ENCODE results near the gene P2RY2.

P2RY2 gene

DNA sequence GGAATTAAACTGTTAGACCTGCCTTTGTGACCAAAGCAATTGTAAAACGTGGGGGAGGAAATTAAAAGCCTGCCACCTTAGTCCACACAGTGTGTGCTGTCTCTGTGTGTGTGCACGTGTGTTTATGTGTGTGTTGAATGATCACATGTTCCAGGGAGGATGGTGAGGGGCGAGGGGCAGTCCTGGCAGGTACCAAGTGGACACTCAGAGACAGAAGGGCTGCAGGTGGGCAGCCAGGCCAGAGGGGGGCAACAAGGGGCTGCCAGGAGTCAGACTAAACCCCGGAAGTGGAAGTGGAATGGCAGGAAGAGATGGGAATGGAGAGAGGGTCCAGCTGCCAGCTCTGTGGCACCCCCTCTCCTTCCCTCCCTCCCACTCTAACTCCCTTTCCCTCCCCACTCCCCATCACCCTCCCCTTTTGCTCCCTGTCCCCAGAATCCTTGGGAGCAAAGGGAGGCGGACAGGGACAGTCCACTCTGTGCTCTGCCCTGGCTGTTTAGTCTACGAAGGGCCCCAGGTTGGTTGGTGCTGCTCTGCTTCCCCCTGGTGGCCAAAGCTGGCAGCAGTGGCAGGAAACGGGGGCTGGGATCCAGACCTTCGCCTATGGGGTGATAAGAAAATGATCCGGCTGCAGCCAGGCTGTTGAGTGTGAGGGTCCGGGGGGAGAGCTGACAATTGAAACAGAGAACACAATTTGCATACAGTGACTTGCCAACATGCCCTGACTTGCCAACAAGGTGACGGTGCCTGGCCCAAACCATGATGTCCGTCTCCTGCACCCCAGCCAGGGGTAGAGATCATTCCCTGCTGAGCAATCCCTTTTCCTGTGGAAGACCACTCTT is 24.4 kb downstream of the P2RY2 start:
- DNase-seq (ENCODE audit: low read depth in 2 of 2) = peak; percentile 33 to 53

DNA sequence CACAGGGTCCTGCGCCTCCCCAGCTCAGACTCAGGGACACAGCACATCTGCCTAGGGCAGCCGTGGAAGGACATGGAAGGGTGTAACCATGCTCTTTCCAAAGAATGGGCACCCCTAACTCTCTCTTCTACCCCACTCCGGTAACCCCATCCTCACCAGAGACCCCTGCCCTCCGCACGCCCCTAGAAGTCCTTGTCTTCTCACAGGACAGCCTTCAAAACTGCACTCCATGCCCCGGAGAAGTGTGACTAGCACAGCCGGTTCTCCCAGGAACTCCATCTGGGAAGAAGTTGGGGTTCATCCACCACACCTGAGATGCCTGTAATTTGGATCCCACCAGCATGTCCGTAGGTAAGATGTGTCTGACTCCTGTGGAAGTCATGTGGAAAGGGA is 25.0 kb downstream of the P2RY2 start:
- no peak for DNase-seq (ENCODE audit: low read depth in 2 of 2)

DNA sequence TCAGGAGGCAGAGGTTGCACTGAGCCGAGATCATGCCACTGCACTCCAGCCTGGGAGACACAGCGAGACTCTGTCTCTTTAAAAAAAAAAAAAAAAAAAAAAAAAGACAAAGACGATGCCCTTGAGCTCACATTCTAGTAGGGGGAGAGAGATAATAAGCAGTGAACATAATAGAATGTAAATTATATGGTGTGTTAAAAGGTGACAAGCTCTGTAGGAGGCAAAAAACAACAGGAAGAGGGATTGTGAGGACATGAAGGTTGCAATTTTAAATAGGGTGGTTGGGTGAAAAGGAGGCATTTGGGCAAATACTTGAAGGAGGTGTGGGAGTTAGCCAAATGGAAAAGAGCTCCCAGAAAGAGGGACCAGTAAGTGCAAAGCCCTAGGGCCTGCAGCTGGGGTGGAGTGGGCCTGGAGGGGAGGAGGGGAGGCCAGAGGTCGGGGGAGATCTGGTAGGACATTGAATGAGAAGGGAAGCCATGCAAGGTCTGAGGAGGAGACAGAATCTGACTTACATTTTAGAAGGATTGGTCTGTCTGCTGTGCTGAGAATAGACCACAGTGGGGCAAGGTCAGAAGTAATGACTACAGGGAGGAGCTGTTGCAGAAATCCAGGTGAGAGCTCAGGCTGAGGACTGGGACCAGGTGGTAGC is 26.6 kb downstream of the P2RY2 start:
- DNase-seq (ENCODE audit: low read depth in 2 of 2) = no peak

DNA sequence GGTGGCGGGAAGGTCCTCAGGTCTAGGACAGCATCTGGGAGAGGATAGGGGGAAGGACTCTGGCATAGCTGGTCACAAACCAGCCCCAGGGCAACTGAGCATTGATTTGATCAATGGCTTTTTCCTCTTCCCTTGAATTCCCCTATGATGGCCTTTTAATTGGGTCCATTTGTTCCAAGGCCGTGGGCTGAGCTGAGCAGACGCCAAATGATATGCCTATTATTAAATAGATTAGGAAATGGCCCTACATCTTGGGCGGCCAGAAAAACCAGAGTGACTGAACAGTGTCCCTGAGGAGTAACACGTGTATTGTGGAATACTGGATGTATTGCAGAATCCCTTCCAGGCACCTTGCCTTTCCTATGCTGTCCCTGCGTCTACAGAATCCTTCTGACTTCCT is 27.4 kb downstream of the P2RY2 start:
- DNase-seq (ENCODE audit: low read depth in 2 of 2) = no peak

DNA sequence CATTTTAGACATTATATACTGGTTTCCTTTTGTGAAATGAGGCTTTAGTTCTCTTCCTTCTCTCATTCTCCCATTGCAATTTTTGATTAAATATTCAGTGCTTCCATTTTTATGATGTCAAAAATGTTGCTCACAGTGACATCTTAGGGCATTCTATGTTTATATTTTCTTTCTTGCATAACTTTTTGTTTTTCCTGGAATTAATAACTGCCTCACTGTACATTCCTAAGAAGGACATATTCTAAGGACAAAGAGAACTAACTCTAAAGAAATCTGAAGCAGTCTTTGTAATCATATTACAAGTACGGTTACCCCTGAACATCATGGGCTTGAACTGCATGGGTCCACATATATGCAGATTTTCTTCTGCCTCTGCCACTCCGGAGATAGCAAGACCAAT is 28.2 kb downstream of the P2RY2 start:
- no peak for DNase-seq (ENCODE audit: low read depth in 2 of 2)

DNA sequence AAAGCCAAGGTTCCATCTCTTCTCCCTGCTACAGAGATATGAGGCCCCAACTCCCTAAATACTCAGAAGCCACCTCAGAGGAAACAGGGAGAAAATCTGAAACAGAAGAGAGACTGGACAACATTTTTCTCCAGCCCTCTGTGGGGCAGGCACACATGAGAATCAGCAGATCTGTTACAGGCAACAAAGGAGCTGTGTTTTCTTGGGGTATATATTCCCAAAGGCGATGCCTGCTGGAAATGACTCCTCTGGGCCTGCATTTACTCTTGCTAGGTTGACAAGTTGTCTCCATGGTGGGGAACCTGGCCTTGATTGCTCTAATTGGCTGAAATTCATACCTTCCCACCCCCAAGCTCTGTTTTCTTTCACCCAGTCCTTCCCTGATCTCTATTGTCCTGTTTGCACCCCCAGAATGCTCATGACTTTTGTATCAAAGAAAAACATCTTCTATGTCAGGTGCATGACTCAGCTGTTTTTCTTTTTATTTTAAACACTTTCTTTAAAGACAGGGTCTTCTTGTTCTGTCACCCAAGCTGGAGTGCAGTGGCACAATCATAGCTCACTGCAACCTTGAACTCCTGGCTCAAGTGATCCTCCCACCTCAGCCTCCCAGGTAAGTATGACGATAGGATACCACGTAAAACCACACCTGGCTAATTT is 30.6 kb downstream of the P2RY2 start:
- no peak for DNase-seq (ENCODE audit: low read depth in 2 of 2)

DNA sequence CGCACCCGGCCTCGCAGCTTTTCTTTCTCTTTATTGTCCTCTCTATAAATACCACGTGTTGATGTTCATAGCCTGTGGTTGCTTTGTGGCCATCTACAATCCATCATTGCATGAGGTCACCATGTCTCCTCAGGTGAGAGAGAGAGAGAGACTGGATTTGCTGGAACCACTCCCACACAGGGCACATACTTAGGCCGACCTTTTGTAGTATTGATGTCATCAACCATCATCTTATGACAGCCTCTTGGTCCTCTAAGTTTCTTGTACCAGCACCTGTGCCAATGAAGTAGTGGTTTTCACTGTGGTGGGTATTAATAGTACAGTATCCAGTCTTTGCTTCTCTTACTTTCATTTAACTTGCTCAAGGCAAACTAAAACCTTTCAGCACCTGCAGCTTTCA is 31.2 kb downstream of the P2RY2 start:
- DNase-seq (ENCODE audit: low read depth in 2 of 2) = no peak

DNA sequence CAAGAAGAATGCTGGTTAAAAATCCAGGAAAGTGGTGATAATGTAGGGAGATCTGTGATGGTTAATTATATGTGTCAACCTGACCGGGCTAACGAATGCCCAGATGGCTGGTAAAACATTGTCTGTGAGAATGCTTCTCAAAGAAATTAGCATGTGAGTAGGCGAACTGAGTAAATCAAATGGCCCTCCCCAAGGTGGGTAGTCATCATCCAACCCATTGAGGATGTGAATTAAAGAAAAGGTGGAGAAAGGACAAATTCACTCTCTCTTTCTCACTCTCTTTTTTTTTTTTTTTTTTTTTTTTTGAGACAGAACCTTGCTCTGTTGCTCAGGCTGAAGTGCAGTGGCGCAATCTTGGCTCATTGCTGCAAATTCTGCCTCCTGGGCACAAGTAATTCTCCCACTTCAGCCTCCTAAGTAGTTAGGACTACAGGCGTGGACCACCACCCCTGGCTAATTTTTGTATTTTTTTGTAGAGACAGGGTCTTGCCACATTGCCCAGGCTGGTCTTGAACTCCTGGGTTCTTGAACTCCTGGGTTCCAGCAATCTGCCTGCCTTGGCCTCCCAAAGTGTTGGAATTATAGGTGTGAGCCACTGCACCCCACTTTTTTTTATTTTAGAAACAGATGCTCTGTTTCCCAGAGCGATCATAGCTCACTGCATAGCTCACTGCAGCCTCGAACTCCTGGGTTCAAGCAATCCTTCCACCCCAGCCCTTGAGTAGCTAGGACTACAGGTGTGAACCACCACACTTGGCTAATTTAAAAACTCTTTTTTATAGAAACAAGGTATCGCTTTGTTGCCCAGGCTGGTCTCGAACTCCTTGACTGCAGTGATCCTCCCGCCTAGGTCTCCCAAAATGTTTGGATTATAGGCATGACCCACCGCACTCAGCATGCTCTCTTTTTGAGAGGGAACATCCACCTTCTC is 32.0 kb downstream of the P2RY2 start:
- no peak for DNase-seq (ENCODE audit: low read depth in 2 of 2)

DNA sequence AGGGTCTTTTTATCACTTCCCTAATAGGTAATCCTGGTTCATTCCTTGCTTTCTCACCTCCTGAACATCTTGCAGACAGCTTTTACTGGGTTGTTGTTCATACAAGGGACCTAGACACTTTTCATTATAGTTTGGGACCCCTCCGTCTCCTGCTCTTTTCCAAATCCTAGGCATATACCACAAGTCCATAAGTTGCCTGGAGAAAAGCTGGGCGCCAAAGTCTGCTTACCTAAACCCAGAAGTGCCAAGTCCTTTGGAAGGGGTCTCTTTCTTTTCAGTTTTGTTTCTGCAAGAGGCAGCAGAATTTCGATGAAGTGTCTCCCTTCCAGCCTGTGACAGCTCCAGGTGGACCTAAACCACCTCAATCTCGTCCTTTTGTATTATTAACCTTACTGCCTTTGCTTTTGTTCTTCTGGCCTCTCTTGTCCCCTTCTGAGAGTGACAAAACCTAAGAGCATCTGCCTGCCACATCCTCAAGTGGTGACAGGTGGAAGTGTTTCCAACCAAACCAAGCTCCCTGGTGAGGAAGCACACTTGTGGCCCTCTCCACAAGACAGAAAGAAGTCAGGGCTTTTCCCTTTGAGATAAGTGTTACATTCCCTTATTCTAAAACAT is 34.6 kb downstream of the P2RY2 start:
- DNase-seq (ENCODE audit: low read depth in 2 of 2) = no peak

DNA sequence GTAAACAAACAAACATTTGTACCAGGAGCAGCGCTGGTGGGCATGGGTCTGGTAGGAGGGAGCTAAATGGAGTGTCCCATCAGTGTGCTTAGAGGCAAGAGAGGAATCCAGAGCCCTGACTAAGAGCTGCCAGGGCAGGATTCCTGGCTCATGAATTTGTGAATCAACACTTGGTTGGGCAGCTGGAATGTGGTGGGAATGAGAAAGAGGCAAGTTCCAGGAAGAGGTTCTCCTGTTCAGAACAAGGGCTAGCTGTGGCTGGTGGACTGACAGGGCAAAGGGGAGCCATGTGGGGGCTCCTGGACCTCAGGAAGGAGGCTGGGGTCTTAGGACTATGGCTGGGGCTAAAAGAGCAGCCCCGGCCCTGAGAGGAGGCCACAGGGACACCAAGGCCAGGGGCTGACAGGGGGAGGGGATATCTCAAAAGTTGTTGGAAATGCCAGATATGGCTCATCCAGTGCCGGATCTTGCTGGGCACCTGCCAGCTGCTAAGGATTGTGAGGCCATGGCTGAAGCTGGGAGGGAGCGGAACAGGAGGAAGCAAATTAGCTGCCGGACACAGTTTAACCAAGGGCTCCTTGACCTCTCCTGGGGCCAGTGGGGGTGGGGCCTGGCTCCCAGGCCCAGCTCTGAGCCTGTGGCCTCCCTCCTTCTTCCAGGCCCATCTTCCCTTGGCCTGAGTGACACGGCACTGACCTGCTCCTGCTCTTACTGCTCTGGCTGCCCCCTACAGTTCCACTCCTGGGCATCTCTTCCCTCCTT is 39.4 kb downstream of the P2RY2 start:
- no peak for DNase-seq (ENCODE audit: low read depth in 2 of 2)

DNA sequence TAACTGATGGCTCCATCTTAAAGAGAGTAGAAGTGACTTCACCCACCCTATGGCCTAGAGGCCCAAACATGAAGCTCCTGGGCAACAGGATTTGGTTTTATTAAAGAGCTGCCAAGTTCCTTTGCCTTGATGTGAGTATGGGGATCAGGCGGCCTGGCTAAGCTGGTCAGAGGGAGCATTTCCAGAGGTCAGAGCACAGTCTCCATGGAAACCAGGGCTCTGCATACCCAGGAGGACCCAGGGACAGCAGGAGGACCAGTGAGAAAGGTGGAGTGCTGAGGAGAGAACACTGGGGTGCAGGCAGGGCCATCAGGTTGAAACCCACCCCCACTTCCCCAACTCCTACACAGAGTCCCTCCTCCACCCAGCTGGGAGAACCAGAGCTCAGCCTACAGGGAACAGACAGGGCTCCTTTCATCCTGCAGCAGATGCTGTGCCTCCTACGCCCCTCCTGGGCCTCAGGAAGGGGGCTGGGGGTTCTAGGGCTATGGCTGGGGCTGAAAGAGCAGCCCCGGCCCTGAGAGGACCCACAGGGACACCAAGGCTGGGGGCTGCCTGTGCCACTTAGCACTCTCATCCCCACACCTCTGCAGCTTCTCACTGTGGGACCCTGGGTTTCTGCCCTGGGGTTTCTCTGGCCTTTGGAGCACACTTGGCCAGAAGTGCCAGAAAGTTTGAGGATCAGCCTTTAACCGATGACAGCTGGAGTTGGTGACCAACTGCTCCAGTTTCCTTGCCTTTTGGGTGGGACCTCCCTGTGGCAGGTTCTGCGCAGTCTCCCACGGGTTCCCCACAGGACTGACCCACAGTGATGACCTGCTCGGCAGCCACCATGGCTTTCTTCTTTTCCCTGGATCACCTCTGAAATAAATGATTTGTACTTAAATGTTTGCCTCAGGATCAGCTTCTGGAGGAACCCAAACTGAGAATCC is 40.3 kb downstream of the P2RY2 start:
- no peak for DNase-seq (ENCODE audit: low read depth in 2 of 2)

DNA sequence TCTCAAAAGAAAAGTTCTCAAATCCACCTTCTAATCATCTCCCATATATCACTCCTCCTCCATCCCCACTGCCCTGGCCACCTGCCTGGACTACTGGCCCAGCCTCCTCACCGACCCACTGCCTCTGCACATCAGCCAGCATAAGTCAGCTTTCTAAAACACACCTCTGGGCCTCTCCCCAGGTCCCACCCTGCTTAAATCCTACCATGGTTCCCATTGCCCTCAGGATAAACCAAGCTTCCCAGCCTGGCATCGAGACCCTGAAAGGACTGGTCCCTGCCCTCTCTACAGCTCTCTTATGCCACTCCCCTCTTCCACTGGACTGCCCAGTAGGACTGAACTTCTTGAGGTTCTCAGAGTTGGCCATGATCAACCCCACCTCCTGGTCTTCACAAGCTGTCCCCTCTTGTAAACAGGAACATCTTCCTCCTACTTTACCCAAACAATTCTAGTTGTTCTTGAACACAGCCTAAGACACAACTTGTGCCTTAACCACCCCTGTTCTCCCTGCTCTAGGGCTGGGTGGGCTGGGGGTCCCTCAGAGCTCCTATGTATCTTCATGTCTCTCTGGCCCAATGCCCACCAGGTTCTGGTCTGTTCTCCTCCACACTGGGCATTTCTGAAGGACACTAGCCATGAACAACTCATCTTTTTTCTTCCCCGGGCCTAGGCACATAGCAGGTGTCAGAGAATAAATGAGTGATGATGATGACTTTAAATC is 41.5 kb downstream of the P2RY2 start:
- no peak for DNase-seq (ENCODE audit: low read depth in 2 of 2)

DNA sequence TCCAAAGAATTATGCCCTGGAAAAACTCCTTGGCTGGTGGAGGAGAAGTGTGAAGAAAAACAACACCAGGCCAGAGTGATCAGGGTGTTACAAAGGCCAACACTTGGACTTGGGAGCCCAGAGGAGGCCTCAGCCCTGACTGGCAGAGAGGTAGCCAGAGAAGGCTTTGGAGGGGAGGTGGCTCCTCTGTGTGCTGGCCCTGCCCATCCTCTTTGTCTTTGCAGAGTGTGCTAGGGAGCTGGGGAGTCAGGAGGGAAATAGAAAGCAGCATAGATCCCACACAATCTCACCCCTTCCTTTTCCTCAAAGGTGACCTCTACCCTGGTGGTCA is 42.0 kb downstream of the P2RY2 start:
- no peak for DNase-seq (ENCODE audit: low read depth in 2 of 2)

DNA sequence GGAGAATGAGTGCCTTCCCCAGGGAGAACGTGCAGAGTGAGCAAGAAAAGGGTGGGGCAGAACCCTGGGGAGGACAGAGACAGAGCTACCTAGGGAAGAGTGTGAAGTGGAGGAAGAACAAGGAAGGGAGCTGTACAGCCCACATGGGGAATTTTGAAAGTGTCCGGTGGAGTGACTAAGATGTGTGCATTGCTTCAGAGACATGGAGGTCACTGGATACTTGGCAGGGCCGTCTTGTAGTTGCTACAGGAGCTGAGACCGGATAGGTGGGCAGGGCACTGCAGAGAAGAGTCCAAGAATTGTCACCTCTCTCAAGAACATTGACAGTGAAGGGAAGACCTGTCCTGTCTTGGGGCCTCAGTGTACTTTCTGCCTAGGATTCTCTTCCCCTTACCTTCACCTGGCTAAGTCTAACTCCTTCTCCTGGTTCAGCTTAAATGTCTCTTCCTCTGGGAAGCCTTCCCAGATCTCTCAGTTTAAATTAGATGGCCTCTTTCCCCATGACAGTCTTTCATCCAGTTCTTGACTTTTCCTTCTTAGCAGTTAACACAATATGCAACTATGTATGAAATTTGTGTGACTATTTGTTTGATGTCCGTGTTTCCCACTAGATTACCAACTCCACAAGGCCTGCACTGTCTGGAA is 44.9 kb downstream of the P2RY2 start:
- DNase-seq (ENCODE audit: low read depth in 2 of 2) = no peak

DNA sequence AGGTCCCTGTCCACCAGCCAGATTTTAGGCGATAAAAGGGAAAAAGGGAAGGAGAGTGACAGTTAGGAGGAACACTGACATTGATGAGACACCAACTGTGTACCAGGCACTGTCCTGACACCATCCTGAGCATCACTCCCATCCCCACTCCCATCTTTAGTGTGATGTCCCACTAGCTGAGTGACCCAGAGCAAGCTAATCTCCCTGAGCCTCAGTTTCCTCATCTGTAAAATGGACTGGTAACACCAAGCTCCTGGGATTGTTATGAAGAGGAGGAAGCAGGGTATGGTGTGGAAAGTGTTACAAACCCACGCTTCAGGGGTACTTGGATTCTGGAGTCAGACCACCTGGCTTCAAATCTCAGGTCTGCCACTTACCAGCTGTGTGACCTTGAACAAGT is 45.6 kb downstream of the P2RY2 start:
- DNase-seq (ENCODE audit: low read depth in 2 of 2) = no peak

DNA sequence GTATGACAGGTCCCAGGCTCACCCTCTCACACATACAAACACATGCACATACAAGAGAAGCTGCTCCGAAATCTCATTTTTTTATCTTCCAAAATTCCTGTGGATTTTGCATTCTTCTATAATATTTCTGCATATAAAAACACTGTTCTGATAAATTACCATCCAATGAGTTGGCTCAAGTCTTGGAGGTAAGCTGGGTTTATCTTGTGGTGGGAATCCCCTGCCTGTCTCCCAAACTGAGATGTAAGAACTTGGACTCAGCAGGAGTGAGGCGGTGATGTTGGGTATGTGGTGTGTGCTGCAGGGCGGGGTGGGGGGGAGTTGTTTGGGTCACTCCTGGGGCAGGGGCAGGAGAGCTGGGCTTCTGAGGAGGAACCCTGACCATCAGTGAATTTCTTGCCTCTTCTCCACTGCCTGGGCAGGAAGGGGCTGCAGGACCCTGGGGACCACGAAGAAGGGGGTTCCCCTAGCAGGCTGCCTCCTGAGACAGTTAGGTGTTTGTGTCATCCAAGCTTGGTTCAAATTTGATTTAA is 47.3 kb downstream of the P2RY2 start:
- DNase-seq (ENCODE audit: low read depth in 2 of 2) = no peak

DNA sequence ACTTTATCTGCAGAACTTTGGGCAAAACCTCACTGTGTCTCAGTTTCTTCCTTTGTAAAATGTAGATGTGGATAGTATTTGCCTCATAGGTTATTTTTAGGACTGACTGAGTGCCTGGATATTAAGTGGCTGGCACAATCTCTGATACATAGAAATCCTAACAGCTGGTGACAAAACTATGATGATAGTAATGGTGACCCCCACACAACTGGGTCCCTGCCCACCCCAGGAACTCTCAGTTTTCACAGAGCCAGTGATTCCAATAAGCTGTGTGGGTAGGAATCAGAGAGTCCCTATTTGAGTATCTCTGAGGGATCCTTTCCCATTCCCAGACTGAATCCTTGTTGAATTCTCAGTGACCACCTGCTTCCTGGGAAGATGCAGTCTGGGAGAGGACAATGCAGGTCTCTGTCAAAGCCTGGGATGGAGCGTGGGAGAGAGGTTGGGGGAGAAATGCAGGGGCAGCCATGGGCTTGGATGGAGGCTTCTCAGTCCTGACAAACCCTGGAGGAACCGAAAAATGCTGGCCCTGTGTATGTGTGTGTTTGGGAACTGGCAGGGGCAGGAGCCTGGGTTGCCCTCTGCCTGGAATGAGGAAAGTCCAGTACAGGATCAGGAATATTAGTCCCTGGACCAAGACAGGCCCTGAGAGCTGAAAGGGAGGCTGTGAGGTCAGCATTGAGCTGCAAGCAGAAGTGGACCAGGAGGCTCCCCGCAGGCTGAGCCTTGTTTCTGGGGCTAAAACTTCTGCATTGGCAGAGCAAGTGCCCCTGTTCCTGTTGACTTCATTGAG is 48.0 kb downstream of the P2RY2 start:
- DNase-seq (ENCODE audit: low read depth in 2 of 2) = no peak

DNA sequence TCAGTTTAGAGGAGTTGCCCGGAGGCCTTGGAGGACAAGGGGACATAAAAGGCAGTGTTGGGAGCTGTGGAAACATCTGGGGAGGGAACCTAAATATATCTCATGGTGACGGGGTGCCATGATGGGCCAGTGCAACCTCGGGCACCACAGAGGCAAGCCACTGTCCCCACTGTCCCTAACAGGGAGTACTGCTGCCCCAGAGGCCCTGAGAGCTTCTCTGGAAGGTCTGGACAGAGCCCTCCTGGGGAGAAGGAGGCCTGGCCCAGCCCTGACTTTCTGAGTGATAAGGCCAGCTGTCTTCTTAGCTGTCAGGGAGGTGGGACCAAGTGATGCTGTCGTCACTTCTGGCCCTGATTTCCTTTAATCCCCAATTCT is 48.6 kb downstream of the P2RY2 start:
- DNase-seq (ENCODE audit: low read depth in 2 of 2) = no peak
